ENCODE results near the gene RAB5B. TPM values are rescaled to one million over a fixed set of nuclear protein-coding genes. Genes with fewer than 3 reads are reported as not detected.
"Not testable (repeated sequence)": the region's sequence is repeated elsewhere in the genome, so short reads cannot be mapped to it uniquely, and the experiment has no call there.

RAB5B gene
- total RNA-seq, 1 donor from 2014 or later, result 35.2 TPM

DNA sequence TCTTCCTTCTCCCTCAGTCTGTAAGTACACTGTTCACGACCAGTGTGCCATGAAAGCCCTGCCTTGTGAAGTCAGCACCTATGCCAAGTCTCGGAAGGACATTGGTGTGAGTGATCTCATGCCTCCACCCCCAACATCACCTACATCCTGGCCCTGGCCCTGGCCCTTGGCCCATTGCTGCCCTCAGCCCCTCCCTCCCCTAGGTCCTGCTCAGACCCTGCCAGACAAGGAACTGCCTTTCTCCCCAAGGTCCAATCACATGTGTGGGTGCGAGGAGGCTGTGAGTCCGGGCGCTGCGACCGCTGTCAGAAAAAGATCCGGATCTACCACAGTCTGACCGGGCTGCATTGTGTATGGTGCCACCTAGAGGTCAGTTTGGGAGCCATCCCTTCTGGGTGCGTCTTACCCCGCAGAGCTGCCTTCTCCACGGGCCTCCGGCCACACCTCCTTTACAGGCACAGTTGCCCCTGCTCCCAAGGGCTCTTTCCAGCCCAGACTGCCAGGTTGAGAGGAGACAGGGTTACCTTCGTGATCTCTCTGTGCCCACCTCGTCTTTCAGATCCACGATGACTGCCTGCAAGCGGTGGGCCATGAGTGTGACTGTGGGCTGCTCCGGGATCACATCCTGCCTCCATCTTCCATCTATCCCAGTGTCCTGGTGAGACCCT is 33.7 kb upstream of the RAB5B start:
- no peak for DNase-seq (ENCODE audit: low read depth, low spot score)

DNA sequence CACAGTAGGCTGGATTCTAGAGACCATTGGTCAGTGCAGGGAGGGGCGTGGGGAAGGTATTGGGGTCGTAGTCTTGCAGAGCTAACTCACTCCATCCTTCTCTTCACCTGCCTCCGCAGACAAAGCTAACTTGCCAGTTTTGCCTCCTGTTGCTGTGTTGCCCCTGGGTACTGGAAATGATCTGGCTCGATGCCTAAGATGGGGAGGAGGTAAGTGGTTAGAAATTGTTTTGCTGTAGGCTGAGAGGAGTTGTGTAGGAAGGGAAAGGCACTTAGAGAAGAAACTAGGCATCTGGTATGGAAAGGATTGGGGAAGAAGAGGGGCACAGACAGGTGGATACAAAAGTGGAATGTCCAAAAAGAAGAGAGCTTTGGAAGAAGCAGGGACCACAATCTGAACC is 31.8 kb upstream of the RAB5B start:
- DNase-seq (ENCODE audit: low read depth, low spot score), result no peak

DNA sequence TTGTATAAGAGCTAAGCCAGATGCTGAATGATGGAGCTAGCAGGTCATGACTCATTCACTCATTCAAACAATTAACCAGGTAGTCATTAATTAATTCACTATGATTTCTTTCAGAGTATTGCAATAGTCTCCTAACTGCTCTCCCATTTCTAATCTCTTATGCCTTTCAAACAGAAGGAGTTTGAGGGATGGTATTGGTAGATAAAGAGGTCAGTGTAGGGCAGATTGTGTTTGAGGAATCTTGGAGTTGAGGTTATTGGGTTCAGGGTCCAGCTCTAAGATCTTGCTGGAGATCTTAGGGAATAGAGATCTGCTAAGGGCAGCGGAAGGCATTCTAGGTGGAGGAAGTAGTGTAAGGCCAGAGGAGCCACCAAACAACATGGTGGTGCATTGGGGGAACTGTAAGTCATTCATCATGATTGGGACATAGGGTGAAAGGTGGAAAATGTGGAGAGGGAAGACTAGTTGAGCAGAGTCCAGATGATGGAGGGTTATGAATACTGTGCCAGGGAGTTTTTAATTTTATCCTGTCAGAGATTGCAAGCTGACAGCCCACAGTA is 31.2 kb upstream of the RAB5B start:
- no peak for DNase-seq (ENCODE audit: low read depth, low spot score)

DNA sequence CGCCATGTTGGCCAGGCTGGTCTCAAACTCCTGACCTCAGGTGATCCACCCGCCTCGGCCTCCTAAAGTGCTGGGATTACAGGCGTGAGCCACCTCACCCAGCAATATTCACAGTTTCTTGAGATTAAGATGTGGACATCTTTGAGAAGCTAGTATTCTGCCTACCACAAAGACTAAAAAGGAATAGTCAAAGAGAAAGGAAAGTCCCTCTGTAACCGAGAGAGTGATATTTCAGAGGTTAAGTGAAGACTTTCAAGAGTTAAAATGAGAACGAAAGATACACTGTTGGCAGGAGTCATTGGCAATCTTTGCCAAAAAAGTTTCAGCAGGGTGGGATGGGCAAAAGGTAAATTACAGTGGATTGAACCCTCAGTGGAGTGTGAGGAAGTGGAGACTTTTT is 27.3 kb upstream of the RAB5B start:
- DNase-seq (ENCODE audit: low read depth, low spot score), result no peak

DNA sequence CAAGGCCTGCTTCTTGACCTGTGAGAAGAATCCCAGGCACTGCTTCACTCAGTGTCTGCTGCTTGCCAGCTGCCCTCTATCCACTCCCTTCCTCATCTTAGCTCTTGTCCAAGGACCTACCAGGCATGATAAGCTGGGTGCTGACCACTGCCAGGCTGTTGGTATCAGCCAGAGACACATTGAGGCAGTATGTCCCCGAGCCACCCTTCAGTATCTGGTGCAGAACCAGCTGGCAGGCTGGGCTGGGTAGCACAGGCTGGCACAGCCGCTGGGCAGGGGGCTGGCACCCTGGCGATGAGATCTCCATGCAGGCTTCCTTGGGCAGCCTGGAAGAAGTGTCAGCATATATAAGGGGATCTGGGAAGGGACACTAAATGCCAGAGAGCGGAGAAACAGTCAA is 18.5 kb upstream of the RAB5B start:
- no peak for DNase-seq (ENCODE audit: low read depth, low spot score)

DNA sequence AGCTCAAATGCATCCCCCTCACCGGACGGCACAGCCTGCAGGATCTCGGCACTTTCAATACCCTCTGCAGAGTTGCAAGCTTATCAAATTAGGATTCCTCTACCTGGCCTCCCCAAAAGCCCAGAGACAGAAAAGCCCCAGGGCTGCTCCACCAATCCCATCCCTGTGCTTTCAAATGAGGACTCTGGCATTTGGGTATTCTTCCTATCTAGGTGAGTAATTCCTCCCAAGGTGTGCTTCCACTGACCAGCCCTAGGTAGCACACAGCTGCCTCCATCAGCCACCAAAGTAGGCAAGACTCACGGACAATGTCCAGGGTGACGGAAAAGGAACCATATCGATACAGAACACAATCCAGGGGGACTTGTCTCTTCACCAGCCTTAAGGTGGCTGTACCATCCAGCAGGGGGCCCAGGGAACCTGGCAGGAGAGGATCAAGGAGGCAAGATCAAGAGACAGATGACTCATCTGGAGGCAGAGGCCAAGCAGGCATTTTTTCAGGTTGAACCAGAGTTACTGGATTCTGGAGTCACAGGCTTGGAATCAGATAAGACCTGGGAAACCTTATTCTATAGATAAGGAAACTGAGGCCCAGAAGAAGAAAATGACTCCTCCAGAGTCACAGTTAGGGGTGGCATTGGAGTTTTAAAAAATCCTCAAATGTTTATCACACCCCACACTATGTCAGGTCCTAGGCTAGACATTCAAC is 17.9 kb upstream of the RAB5B start:
- DNase-seq (ENCODE audit: low read depth, low spot score), result no peak

DNA sequence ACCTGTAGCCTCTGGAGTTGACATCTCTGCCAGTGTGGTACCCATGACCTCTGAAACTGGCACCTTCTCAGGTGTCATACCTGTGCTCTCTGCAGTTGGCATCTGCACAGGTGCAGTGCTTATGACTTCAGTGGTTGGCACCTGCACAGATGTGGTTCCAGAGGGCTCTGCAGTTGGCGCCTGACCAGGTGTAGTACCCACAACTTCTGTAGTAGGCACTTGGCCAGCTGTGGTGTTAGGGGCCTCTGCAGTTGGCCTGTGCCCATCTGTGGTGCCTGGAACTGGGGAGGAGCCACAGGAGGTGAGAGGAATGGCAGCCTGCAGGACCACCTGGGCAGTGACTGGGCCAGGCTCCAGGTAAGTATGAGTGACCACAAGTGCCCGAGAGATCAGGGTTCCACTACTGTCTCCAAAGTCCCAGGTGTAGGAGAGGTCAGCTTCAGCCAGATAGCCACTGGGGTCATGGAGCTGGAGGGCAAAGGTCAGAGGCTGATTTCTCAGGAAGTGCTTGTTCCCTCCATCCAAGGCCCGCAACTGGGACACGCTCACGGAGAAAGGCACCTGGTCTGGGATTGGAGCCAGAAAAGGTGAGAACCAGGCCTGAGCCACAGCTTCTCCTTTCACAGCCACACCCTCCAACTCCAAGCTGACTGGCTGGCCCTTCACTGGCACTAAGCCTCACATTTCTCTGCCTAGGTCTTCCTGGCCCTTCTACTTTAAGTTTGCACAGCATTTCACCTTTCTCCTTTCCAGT is 16.6 kb upstream of the RAB5B start:
- DNase-seq (ENCODE audit: low read depth, low spot score), result no peak

DNA sequence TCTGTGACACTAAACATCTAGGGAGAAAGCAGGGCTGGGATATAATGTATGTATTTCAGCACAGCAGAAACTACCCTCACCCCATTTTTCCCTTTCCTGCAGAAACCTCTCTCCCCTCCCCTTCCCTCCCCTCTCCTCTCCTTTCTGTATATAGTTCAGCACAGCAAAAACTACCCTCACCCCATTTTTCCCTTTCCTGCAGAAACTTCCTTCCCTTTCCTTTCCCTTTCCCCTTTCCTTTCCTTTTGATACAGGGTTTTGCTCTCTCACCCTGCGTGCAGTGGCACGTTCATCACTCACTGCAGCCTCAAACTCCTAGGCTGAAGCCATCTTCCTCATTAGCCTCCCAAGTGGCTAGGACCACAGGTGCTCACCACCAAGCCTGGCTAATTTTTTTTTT is 10.1 kb upstream of the RAB5B start:
- DNase-seq (ENCODE audit: low read depth, low spot score), result no peak

DNA sequence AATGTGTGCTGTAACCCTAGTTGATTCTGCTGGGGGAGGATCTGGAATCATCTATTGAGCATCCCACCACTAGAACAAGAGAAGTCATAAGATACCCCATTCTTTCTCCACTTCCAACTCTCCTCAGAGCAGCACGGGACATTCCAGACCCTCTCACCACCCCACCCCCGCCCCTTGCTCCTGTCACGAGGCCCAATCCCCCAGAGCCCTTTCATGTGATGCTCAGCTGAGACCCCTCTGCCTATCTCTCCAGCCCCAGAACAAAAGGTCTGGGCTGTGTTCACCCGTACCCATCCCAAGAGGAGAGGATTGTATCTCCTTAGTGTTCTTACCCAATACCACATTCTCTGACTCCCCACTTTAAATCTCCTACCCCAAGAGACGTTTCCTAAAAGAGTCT is 8.6 kb upstream of the RAB5B start:
- DNase-seq (ENCODE audit: low read depth, low spot score), result no peak

DNA sequence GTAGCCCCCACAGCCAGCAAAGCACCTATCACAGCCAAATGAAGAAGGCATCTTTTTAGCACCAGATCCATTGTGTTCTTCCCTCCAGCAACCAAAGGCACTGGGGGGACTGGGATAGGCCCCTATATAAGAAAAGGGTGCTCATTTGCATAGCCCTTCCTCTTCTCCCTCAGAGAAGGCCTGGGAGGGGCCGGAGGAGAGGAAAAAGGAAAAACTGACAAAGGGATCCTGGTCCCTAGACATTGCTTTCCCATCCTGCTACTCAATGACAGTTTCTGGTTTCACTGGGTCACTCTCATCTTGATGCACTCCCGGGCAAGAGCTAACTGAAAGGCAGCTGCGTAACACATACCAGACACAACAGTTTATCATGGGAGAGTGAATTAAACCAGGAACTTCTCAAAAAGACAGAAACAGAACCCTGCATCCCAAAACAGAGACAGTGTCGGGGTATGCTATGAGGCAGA is 7.9 kb upstream of the RAB5B start, which contains the start of gene PMEL:
PMEL (minus strand) TSS at position 102 of the 467 bp plus-strand sequence; CDS start at position 71, 31 bp downstream.
- no peak for DNase-seq (ENCODE audit: low read depth, low spot score)

DNA sequence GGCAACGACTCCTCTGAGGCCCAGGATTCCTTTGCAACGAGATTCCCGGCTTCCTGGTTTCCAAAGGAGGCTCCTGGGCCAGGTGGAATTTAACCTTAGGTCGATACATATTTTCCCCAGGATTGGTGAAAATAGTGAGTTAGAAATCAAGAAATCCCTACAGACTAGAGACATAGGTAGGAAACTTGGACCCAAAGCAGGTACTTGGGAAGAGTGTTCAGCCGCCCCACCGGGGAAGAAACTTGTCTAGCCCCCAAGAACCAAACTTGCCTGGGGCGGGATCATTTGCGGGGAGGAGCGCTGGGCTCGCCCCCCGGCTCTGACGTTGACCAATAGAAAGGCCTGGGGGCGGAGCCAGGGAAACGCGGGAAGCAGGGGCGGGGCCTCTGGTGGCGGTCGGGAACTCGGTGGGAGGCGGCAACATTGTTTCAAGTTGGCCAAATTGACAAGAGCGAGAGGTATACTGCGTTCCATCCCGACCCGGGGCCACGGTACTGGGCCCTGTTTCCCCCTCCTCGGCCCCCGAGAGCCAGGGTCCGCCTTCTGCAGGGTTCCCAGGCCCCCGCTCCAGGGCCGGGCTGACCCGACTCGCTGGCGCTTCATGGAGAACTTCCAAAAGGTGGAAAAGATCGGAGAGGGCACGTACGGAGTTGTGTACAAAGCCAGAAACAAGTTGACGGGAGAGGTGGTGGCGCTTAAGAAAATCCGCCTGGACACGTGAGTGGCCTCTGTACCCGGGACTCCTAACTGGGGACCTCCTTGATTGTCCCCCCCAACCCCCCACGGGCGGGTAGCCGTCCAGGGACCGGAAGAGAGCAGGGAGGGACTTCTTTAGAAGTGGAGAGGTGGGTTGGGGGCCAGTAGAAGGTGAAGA is 7.2 kb upstream of the RAB5B start, which contains the start of gene CDK2:
CDK2 (plus strand) TSS at position 423 of the 874 bp plus-strand sequence; CDS start at position 602, 179 bp downstream.
- DNase-seq (ENCODE audit: low read depth, low spot score), result peak; percentile 27

DNA sequence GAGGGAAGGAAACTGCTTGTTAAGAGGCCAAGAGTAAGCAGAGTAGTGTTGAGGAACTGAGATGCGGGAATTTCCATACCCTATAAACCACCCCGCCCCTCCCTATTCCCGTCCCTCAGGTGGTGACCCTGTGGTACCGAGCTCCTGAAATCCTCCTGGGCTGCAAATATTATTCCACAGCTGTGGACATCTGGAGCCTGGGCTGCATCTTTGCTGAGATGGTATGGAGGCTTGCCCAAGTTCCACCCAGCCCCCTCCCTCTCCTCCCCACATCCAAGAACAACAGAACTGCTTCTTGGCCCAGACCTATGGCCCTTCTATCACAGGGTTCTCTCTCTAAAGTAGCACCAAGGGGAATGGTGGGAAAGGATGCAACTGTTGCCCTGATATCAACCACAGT is 4.5 kb upstream of the RAB5B start:
- no peak for DNase-seq (ENCODE audit: low read depth, low spot score)

DNA sequence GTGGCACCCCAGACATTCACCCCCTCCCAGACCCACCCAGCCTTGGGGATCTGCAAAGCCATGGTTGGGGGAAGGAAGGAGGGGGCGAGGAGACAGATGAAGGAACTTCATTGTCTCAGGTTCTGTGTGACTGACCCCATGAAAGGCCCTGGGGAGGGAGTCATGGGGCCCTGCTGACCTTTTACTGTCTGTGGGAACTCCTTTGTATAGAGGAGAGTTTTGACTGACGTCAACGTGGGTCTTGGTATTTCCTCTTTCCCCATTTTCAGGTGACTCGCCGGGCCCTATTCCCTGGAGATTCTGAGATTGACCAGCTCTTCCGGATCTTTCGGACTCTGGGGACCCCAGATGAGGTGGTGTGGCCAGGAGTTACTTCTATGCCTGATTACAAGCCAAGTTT is 3.1 kb upstream of the RAB5B start:
- DNase-seq (ENCODE audit: low read depth, low spot score), result no peak

DNA sequence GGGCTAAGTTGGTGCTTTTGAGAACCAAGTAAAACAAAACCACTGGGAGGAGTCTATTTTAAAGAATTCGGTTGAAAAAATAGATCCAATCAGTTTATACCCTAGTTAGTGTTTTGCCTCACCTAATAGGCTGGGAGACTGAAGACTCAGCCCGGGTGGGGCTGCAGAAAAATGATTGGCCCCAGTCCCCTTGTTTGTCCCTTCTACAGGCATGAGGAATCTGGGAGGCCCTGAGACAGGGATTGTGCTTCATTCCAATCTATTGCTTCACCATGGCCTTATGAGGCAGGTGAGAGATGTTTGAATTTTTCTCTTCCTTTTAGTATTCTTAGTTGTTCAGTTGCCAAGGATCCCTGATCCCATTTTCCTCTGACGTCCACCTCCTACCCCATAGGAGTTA is 1.8 kb upstream of the RAB5B start:
- DNase-seq (ENCODE audit: low read depth, low spot score), result no peak

DNA sequence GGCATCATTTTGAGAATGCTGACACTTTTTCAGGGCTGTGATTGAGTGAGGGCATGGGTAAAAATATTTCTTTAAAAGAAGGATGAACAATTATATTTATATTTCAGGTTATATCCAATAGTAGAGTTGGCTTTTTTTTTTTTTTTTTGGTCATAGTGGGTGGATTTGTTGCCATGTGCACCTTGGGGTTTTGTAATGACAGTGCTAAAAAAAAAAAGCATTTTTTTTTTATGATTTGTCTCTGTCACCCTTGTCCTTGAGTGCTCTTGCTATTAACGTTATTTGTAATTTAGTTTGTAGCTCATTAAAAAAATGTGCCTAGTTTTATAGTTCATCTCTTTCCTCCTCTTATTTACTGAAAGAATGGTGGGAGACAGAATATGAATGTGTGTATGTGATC is 1.4 kb upstream of the RAB5B start:
- DNase-seq (ENCODE audit: low read depth, low spot score), result no peak

DNA sequence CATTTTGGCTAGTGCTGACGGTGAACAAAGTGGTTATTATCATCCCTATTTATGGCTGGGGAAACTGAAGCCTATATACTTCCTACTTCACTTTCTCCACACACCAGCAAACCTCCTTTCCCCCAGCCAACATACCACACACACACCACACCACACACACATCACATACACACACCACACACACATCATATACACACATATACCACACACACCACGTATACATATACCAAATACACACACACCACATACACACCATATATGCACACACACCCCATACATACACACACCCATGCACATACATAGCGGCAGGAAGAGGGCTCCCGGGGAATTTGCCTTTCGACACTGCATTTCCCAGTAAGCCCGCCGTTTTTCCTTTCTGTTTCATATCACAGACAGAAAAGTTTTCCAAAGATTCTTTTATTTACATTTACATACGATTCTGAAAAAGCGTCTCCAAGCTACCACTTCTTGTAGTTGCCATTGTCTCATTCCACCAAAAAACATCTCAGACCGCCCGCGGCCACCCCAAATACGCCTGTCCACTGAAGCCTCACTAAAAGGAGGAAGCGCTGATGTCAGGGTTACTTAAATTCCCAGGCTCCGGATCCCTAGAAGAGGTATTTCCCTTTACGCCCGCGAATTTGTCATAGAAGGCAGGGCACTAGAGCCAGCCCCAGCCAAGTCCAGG is 823 bp upstream of the RAB5B start:
- no peak for DNase-seq (ENCODE audit: low read depth, low spot score)

DNA sequence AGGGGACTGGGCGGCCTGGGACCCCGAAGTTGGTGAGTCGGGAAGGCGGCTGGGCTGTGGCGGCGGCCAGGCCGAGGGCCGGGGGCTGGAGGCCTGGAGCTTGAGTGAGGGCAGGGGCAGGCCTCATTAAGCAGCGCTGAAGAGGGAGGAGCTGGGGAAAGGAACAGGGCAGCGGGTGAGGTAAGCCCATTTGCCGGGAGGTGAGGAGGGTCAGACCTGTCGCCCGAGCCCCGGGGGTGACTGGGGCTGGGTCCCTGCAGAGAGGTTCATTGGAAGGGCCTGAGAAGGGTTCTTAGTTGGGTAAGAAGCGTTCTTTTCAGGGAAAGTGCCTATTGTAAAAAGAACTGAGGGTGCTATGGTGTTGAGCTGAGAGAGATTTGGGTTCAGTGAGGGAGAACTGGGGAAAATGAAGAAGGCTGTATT is 441 bp downstream of the RAB5B start:
- DNase-seq (ENCODE audit: low read depth, low spot score), result no peak

DNA sequence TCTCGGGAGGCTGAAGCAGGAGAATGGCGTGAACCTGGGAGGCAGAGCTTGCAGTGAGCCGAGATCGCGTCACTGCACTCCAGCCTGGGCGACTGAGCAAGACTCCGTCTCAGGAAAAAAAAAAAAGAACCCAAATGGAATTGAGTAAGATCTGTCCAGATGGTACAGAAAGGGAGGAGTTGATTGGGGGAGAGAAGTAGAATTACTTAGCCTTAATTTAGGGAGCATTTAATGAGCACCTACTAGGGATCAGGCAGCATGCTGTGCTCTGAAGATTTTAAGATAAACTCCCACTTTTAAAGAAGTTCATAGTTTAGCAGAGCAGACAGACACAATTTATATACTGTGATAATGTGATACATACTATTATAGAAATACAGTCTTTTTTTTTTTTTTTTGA is 4.5 kb downstream of the RAB5B start:
- DNase-seq (ENCODE audit: low read depth, low spot score), result no peak

DNA sequence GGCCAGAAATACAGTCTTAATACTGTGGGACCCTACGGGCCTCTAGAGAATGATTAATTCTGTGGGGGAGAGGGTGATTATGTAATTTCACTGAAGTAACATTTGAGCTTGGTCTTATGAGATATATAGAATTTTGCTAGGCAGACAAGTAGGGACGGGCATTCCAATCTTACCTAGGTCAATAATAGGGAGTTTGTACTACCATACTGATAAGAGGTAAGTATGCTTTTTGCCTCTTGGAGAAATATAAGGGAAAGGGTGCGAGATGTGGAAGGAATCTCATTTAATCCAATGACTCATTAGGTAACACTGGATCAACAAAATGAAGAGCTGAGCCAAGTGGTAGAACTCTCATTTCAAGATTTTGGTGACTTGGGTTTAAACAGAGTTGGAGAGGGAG is 5.2 kb downstream of the RAB5B start:
- DNase-seq (ENCODE audit: low read depth, low spot score), result no peak

DNA sequence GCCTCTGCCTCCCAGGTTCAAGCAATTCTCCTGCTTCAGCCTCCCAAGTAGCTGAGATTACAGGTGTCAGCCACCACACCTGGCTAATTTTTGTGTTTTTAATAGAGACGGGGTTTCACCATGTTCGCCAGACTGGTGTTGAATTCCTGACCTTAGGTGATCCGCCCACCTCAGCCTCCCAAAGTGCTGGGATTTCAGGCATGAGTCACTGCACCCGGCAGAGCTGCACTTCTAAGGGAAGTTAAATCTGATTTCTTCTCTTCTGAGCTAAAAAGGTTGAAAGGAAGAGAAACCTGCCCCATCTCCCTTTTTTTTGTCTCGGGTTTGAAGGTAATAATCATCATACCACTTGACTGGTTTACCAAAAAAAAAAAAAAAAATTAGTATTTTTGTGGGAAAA is 8.0 kb downstream of the RAB5B start:
- DNase-seq (ENCODE audit: low read depth, low spot score), result not testable (repeated sequence)

Measured in pulmonary artery endothelial cell (primary cell).